HEK293 (cell line): ENCODE measurements around the gene TMOD4.

ENCODE experiments used
- CTCF ChIA-PET: fragments of 350-600 bp; formaldehyde crosslinking; extraction: SDS; loops from one replicate; lab custom pipeline; 2021; ENCODE audit warnings: antibody characterized with exemption; lab: Yijun Ruan, JAX
- POLR2A ChIA-PET: fragments of 300-600 bp; formaldehyde crosslinking; extraction: SDS; loops from one replicate; lab custom pipeline; 2020; ENCODE audit warnings: antibody characterized with exemption, inconsistent platforms; lab: Yijun Ruan, JAX
- H3K27ac ChIP-seq: fragments of 200-500 bp; sonication (Bioruptor generic); 2 replicates; pipeline ENCODE4 v1.5.1; 2014; ENCODE audit warnings: low read depth, low read length, control low read depth, inconsistent platforms; ENCODE audit errors: extremely low read depth
- H3K36me3 ChIP-seq, 2 experiments: fragments of 200-500 bp in 1 of 2; sonication (Bioruptor generic) in 1 of 2; 1 replicate in 1 of 2; 2 replicates in 1 of 2; pipeline ENCODE4 v1.5.1; 2014 to 2017; ENCODE audit warnings: inconsistent platforms in 2 of 2, low read length in 2 of 2; ENCODE audit not compliant: control insufficient read depth in 2 of 2, insufficient read depth in 1 of 2
- H3K4me1 ChIP-seq: fragments of 200-500 bp; sonication (Bioruptor generic); 2 replicates; pipeline ENCODE4 v1.5.1; 2014; ENCODE audit warnings: mild to moderate bottlenecking, low read length, inconsistent platforms; ENCODE audit not compliant: control insufficient read depth, insufficient read depth
- H3K4me3 ChIP-seq: 2 replicates; pipeline ENCODE4 v1.5.1; 2011; ENCODE audit warnings: low read depth, mild to moderate bottlenecking, control low read depth, low read length, moderate library complexity
- H3K9me3 ChIP-seq: fragments of 200-500 bp; sonication (Bioruptor generic); 2 replicates; pipeline ENCODE4 v1.5.1; 2014; ENCODE audit warnings: low read depth, low read length, inconsistent platforms; ENCODE audit not compliant: control insufficient read depth, insufficient read depth
- BCL11B ChIP-seq: fragments of 450-650 bp; formaldehyde crosslinking; IDR thresholded peaks from 2 replicates; pipeline ENCODE4 v1.5.1; 2016; ENCODE audit warnings: low read depth, missing biosample characterization, missing genetic modification characterization
- KLF10 ChIP-seq: fragments of 450-650 bp; IDR thresholded peaks from 2 replicates; pipeline ENCODE4 v1.5.1; 2018; ENCODE audit warnings: missing biosample characterization, mild to moderate bottlenecking, missing genetic modification characterization
- KLF9 ChIP-seq: fragments of 450-650 bp; formaldehyde crosslinking; IDR thresholded peaks from 2 replicates; pipeline ENCODE4 v1.5.1; 2016; ENCODE audit warnings: missing biosample characterization, missing genetic modification characterization, low read depth
- MYNN ChIP-seq: fragments of 450-650 bp; formaldehyde crosslinking; IDR thresholded peaks from 2 replicates; pipeline ENCODE4 v1.5.1; 2016; ENCODE audit warnings: missing biosample characterization, missing genetic modification characterization, borderline replicate concordance
- MZF1 ChIP-seq: fragments of 450-650 bp; formaldehyde crosslinking; IDR thresholded peaks from 2 replicates; pipeline ENCODE4 v1.5.1; 2017; ENCODE audit warnings: missing biosample characterization, missing genetic modification characterization, borderline replicate concordance
- OVOL3 ChIP-seq: fragments of 450-650 bp; formaldehyde crosslinking; IDR thresholded peaks from 2 replicates; pipeline ENCODE4 v1.5.1; 2016; ENCODE audit warnings: missing biosample characterization, missing genetic modification characterization
- SP7 ChIP-seq: fragments of 450-650 bp; formaldehyde crosslinking; IDR thresholded peaks from 2 replicates; pipeline ENCODE4 v1.5.1; 2016; ENCODE audit warnings: missing biosample characterization, missing genetic modification characterization
- ZBTB1 ChIP-seq: fragments of 450-650 bp; formaldehyde crosslinking; IDR thresholded peaks from 2 replicates; pipeline ENCODE4 v1.5.1; 2016; ENCODE audit warnings: missing biosample characterization, missing genetic modification characterization
- ZBTB8A ChIP-seq: fragments of 450-650 bp; formaldehyde crosslinking; IDR thresholded peaks from 2 replicates; pipeline ENCODE4 v1.5.1; 2016; ENCODE audit warnings: missing biosample characterization, missing genetic modification characterization
- ZNF223 ChIP-seq: fragments of 450-650 bp; formaldehyde crosslinking; IDR thresholded peaks from 2 replicates; pipeline ENCODE4 v1.5.1; 2016; ENCODE audit warnings: missing biosample characterization, missing genetic modification characterization
- ZNF366 ChIP-seq: fragments of 450-650 bp; formaldehyde crosslinking; conservative IDR thresholded peaks from 2 replicates; pipeline ENCODE4 v1.5.1; 2016; ENCODE audit warnings: missing biosample characterization, missing genetic modification characterization
- ZNF394 ChIP-seq: fragments of 450-650 bp; formaldehyde crosslinking; IDR thresholded peaks from 2 replicates; pipeline ENCODE4 v1.5.1; 2016; ENCODE audit warnings: missing biosample characterization, missing genetic modification characterization, mild to moderate bottlenecking, moderate library complexity, borderline replicate concordance
- ZNF558 ChIP-seq: fragments of 450-650 bp; formaldehyde crosslinking; IDR thresholded peaks from 2 replicates; pipeline ENCODE4 v1.5.1; 2016; ENCODE audit warnings: missing biosample characterization, missing genetic modification characterization
- ZNF621 ChIP-seq: fragments of 450-650 bp; formaldehyde crosslinking; IDR thresholded peaks from 2 replicates; pipeline ENCODE4 v1.5.1; 2017; ENCODE audit warnings: missing biosample characterization, missing genetic modification characterization
- ZNF654 ChIP-seq: fragments of 450-650 bp; formaldehyde crosslinking; IDR thresholded peaks from 2 replicates; pipeline ENCODE4 v1.5.1; 2016; ENCODE audit warnings: low read depth, missing biosample characterization, missing genetic modification characterization
- ZSCAN30 ChIP-seq: fragments of 450-650 bp; IDR thresholded peaks from 2 replicates; pipeline ENCODE4 v1.5.1; 2018; ENCODE audit warnings: missing biosample characterization, mild to moderate bottlenecking, missing genetic modification characterization, moderate library complexity
- TF ChIP-seq, protein P1 (sequence below): fragments of 450-650 bp; formaldehyde crosslinking; IDR thresholded peaks from 2 replicates; pipeline ENCODE4 v1.5.1; 2016; ENCODE audit warnings: missing biosample characterization, missing genetic modification characterization
- TF ChIP-seq, protein P2 (sequence below): fragments of 450-650 bp; formaldehyde crosslinking; IDR thresholded peaks from 2 replicates; pipeline ENCODE4 v1.5.1; 2016; ENCODE audit warnings: missing biosample characterization, missing genetic modification characterization, borderline replicate concordance
- TF ChIP-seq, protein P3 (sequence below): fragments of 450-650 bp; formaldehyde crosslinking; IDR thresholded peaks from 2 replicates; pipeline ENCODE4 v1.5.1; 2017; ENCODE audit warnings: missing biosample characterization, missing genetic modification characterization
- TF ChIP-seq, protein P4 (sequence below): fragments of 450-650 bp; formaldehyde crosslinking; IDR thresholded peaks from 2 replicates; pipeline ENCODE4 v1.5.1; 2016; ENCODE audit warnings: missing biosample characterization, missing genetic modification characterization
- TF ChIP-seq, protein P5 (sequence below): fragments of 450-650 bp; formaldehyde crosslinking; IDR thresholded peaks from 2 replicates; pipeline ENCODE4 v1.5.1; 2016; ENCODE audit warnings: missing biosample characterization, missing genetic modification characterization
- TF ChIP-seq, protein P6 (sequence below): fragments of 450-650 bp; formaldehyde crosslinking; IDR thresholded peaks from 2 replicates; pipeline ENCODE4 v1.5.1; 2016; ENCODE audit warnings: missing biosample characterization, missing genetic modification characterization

The TMOD4 gene

DNA sequence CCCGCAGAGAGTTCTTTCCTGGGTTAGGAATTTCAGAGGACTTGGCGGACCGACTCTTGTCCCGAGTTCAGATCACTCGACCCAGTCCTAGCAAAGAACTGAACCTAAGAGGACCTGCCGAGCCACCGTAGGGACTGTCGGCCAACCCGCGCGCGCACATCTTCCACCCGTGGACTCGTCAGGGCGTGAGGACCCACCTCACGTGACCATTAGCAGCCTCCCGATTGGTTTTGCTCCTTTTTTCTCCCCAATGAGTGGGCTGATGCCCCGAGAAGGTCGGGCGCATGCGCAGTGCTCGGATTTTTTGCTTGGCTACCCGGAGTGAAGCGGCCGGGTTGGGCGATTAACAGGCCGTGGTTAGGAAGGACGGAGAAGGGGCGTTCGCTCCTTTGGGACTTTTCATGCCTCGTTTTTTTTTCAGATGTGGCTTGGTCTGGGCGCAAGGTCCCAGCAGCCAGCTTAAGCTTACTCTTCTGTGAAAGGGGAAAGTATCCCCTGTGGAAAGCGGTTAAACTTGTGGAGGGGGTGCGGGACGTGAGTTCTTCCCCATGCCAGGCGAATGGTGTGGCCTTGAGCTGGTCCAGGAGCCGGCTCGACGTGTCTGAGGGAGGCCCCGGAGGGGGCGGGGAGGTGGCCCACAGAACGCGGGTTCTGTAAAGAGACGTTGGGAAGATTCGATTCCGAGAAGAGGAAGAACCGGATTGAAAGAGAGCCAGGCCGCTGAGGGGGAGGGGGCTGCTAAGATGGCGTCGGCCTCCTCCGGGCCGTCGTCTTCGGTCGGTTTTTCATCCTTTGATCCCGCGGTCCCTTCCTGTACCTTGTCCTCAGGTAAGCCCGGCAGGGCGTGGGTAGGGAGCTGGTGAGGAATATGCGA, 22.7 kb upstream of the TMOD4 start, which contains the start of gene PIP5K1A:
Gene PIP5K1A, plus strand, starts transcription at position 299 of the 874 bp plus-strand sequence. Its CDS starts 445 bp downstream, at position 744.
- Histone ChIP-seq H3K9me3 (no peaks in the 10 kb centered on the region), H3K27ac (peak within 1 kb of the TSS; percentile 80), H3K36me3 (peaks cover 14 to 19% of the 10 kb centered on the region in 2 experiments; a peak in 2 of 3 replicates), H3K4me3 (peak within 1 kb of the TSS; percentile 94), H3K4me1 (peaks cover 8% of the 10 kb centered on the region)
- CTCF ChIA-PET, result interaction anchor here (0.5 to 1.0 kb wide), 4 partner anchors 9 to 577 kb away, joined by 3 to 6 read pairs (median 4); no protein-coding TSS in a partner anchor
- POLR2A ChIA-PET, result interaction anchor here (0.5 to 2.2 kb wide), 6 partner anchors 9 to 129 kb away, joined by 3 to 12 read pairs (median 6); partner anchors contain the start of genes PSMD4, VPS72 and ZNF687
- TF ChIP-seq, protein P1, sequence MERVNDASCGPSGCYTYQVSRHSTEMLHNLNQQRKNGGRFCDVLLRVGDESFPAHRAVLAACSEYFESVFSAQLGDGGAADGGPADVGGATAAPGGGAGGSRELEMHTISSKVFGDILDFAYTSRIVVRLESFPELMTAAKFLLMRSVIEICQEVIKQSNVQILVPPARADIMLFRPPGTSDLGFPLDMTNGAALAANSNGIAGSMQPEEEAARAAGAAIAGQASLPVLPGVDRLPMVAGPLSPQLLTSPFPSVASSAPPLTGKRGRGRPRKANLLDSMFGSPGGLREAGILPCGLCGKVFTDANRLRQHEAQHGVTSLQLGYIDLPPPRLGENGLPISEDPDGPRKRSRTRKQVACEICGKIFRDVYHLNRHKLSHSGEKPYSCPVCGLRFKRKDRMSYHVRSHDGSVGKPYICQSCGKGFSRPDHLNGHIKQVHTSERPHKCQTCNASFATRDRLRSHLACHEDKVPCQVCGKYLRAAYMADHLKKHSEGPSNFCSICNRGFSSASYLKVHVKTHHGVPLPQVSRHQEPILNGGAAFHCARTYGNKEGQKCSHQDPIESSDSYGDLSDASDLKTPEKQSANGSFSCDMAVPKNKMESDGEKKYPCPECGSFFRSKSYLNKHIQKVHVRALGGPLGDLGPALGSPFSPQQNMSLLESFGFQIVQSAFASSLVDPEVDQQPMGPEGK (tag by site-specific recombination), result peak; percentile 49; the same call in 1 of the 2 replicates
- TF ChIP-seq SP7 (tag by site-specific recombination) (peak; percentile 66), ZNF394 (tag by site-specific recombination) (peak; percentile 21; the same call in 1 of the 2 replicates), KLF10 (tag by site-specific recombination) (peak; percentile 9; the same call in 1 of the 2 replicates), MZF1 (tag by site-specific recombination) (no peak), ZBTB1 (tag by site-specific recombination) (no peak), MYNN (tag by site-specific recombination) (no peak), OVOL3 (tag by site-specific recombination) (no peak; the same call in 1 of the 2 replicates), ZSCAN30 (tag by site-specific recombination) (peak; percentile 66; the same call in 1 of the 2 replicates), ZNF654 (tag by site-specific recombination) (no peak), ZBTB8A (tag by site-specific recombination) (0 out of 2 replicates have a peak, but pooled peaks have one; percentile 5), ZNF223 (no peak; the same call in 1 of the 2 replicates), KLF9 (tag by site-specific recombination) (peak; percentile 46; the same call in 1 of the 2 replicates), ZNF621 (tag by site-specific recombination) (no peak), BCL11B (tag by site-specific recombination) (no peak), ZNF366 (peak; percentile 74), ZNF558 (tag by site-specific recombination) (peak; percentile 15; the same call in 1 of the 2 replicates)
- TF ChIP-seq, protein P2, sequence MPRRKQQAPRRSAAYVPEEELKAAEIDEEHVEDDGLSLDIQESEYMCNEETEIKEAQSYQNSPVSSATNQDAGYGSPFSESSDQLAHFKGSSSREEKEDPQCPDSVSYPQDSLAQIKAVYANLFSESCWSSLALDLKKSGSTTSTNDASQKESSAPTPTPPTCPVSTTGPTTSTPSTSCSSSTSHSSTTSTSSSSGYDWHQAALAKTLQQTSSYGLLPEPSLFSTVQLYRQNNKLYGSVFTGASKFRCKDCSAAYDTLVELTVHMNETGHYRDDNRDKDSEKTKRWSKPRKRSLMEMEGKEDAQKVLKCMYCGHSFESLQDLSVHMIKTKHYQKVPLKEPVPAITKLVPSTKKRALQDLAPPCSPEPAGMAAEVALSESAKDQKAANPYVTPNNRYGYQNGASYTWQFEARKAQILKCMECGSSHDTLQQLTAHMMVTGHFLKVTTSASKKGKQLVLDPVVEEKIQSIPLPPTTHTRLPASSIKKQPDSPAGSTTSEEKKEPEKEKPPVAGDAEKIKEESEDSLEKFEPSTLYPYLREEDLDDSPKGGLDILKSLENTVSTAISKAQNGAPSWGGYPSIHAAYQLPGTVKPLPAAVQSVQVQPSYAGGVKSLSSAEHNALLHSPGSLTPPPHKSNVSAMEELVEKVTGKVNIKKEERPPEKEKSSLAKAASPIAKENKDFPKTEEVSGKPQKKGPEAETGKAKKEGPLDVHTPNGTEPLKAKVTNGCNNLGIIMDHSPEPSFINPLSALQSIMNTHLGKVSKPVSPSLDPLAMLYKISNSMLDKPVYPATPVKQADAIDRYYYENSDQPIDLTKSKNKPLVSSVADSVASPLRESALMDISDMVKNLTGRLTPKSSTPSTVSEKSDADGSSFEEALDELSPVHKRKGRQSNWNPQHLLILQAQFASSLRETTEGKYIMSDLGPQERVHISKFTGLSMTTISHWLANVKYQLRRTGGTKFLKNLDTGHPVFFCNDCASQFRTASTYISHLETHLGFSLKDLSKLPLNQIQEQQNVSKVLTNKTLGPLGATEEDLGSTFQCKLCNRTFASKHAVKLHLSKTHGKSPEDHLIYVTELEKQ (tag by site-specific recombination), result no peak
- TF ChIP-seq, protein P3, sequence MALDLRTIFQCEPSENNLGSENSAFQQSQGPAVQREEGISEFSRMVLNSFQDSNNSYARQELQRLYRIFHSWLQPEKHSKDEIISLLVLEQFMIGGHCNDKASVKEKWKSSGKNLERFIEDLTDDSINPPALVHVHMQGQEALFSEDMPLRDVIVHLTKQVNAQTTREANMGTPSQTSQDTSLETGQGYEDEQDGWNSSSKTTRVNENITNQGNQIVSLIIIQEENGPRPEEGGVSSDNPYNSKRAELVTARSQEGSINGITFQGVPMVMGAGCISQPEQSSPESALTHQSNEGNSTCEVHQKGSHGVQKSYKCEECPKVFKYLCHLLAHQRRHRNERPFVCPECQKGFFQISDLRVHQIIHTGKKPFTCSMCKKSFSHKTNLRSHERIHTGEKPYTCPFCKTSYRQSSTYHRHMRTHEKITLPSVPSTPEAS, result no peak; the same call in 1 of the 2 replicates
- TF ChIP-seq, protein P4, sequence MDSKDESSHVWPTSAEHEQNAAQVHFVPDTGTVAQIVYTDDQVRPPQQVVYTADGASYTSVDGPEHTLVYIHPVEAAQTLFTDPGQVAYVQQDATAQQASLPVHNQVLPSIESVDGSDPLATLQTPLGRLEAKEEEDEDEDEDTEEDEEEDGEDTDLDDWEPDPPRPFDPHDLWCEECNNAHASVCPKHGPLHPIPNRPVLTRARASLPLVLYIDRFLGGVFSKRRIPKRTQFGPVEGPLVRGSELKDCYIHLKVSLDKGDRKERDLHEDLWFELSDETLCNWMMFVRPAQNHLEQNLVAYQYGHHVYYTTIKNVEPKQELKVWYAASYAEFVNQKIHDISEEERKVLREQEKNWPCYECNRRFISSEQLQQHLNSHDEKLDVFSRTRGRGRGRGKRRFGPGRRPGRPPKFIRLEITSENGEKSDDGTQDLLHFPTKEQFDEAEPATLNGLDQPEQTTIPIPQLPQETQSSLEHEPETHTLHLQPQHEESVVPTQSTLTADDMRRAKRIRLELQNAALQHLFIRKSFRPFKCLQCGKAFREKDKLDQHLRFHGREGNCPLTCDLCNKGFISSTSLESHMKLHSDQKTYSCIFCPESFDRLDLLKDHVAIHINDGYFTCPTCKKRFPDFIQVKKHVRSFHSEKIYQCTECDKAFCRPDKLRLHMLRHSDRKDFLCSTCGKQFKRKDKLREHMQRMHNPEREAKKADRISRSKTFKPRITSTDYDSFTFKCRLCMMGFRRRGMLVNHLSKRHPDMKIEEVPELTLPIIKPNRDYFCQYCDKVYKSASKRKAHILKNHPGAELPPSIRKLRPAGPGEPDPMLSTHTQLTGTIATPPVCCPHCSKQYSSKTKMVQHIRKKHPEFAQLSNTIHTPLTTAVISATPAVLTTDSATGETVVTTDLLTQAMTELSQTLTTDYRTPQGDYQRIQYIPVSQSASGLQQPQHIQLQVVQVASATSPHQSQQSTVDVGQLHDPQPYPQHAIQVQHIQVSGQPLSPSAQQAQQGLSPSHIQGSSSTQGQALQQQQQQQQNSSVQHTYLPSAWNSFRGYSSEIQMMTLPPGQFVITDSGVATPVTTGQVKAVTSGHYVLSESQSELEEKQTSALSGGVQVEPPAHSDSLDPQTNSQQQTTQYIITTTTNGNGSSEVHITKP (tag by site-specific recombination), result peak; percentile 97
- TF ChIP-seq, protein P5, sequence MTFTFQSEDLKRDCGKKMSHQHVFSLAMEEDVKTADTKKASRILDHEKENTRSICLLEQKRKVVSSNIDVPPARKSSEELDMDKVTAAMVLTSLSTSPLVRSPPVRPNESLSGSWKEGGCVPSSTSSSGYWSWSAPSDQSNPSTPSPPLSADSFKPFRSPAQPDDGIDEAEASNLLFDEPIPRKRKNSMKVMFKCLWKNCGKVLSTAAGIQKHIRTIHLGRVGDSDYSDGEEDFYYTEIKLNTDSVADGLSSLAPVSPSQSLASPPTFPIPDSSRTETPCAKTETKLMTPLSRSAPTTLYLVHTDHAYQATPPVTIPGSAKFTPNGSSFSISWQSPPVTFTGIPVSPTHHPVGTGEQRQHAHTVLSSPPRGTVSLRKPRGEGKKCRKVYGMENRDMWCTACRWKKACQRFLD (tag by site-specific recombination), result no peak
- TF ChIP-seq, protein P6, sequence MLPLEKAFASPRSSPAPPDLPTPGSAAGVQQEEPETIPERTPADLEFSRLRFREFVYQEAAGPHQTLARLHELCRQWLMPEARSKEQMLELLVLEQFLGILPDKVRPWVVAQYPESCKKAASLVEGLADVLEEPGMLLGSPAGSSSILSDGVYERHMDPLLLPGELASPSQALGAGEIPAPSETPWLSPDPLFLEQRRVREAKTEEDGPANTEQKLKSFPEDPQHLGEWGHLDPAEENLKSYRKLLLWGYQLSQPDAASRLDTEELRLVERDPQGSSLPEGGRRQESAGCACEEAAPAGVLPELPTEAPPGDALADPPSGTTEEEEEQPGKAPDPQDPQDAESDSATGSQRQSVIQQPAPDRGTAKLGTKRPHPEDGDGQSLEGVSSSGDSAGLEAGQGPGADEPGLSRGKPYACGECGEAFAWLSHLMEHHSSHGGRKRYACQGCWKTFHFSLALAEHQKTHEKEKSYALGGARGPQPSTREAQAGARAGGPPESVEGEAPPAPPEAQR (tag by site-specific recombination), result no peak
